Measurements from ENCODE around the gene TM4SF5.
A peak's percentile ranks its signal among the peaks of the same experiment; 100 is the strongest.
"Not testable (repeated sequence)": the region's sequence is repeated elsewhere in the genome, so short reads cannot be mapped to it uniquely, and the experiment has no call there.

TM4SF5 gene

GRCh38 chr17:4789951-4790704 lies 18.4 kb downstream of the TM4SF5 start:
- peak; percentile 88 for DNase-seq (ENCODE audit: low spot score)

GRCh38 chr17:4790705-4791088 lies 19.0 kb downstream of the TM4SF5 start:
- DNase-seq (ENCODE audit: low spot score): no peak

GRCh38 chr17:4795168-4795567 lies 23.5 kb downstream of the TM4SF5 start:
- no peak for DNase-seq (ENCODE audit: low spot score)

- DNase-seq (ENCODE audit: low spot score): no peak
Observed at GRCh38 chr17:4796552-4796920, 24.9 kb downstream of the TM4SF5 start.

- no peak for DNase-seq (ENCODE audit: low spot score)
Observed at GRCh38 chr17:4800462-4801196, 28.9 kb downstream of the TM4SF5 start.

GRCh38 chr17:4802228-4802627 lies 30.5 kb downstream of the TM4SF5 start, which contains the start of gene C17orf114:
Gene C17orf114, minus strand, starts transcription at chr17:4802328.
- no peak for DNase-seq (ENCODE audit: low spot score)

- DNase-seq (ENCODE audit: low spot score): no peak
Observed at GRCh38 chr17:4806456-4806776, 34.7 kb downstream of the TM4SF5 start.

- DNase-seq (ENCODE audit: low spot score): peak; percentile 81
Observed at GRCh38 chr17:4806777-4807604, 35.3 kb downstream of the TM4SF5 start, which contains the start of gene PLD2. Gene PLD2, plus strand, starts transcription at chr17:4807152. Its CDS starts 621 bp downstream, at chr17:4807773.

- no peak for DNase-seq (ENCODE audit: low spot score)
Observed at GRCh38 chr17:4807605-4808377, 36.1 kb downstream of the TM4SF5 start.

GRCh38 chr17:4808378-4808767 lies 36.7 kb downstream of the TM4SF5 start:
- peak; percentile 39 for DNase-seq (ENCODE audit: low spot score)

GRCh38 chr17:4810696-4811290 lies 39.1 kb downstream of the TM4SF5 start:
- no peak for DNase-seq (ENCODE audit: low spot score)

- DNase-seq (ENCODE audit: low spot score): no peak
Observed at GRCh38 chr17:4811471-4811870, 39.8 kb downstream of the TM4SF5 start.

GRCh38 chr17:4812690-4813089 lies 41.0 kb downstream of the TM4SF5 start:
- no peak for DNase-seq (ENCODE audit: low spot score)

GRCh38 chr17:4815043-4815675 lies 43.5 kb downstream of the TM4SF5 start:
- no peak for DNase-seq (ENCODE audit: low spot score)

GRCh38 chr17:4816826-4817225 lies 45.1 kb downstream of the TM4SF5 start:
- DNase-seq (ENCODE audit: low spot score): no peak

- DNase-seq (ENCODE audit: low spot score): no peak
Observed at GRCh38 chr17:4818276-4818675, 46.6 kb downstream of the TM4SF5 start.

GRCh38 chr17:4822835-4823234 lies 51.1 kb downstream of the TM4SF5 start:
- no peak for DNase-seq (ENCODE audit: low spot score)

- DNase-seq (ENCODE audit: low spot score): no peak
Observed at GRCh38 chr17:4823373-4824089, 51.8 kb downstream of the TM4SF5 start.

GRCh38 chr17:4827399-4827798 lies 55.7 kb downstream of the TM4SF5 start:
- DNase-seq (ENCODE audit: low spot score): no peak

GRCh38 chr17:4832829-4833177 lies 61.1 kb downstream of the TM4SF5 start:
- DNase-seq (ENCODE audit: low spot score): not testable (repeated sequence)

All from putamen (tissue), 1 donor.